ENCODE data around the gene ARMC5.

DNA sequence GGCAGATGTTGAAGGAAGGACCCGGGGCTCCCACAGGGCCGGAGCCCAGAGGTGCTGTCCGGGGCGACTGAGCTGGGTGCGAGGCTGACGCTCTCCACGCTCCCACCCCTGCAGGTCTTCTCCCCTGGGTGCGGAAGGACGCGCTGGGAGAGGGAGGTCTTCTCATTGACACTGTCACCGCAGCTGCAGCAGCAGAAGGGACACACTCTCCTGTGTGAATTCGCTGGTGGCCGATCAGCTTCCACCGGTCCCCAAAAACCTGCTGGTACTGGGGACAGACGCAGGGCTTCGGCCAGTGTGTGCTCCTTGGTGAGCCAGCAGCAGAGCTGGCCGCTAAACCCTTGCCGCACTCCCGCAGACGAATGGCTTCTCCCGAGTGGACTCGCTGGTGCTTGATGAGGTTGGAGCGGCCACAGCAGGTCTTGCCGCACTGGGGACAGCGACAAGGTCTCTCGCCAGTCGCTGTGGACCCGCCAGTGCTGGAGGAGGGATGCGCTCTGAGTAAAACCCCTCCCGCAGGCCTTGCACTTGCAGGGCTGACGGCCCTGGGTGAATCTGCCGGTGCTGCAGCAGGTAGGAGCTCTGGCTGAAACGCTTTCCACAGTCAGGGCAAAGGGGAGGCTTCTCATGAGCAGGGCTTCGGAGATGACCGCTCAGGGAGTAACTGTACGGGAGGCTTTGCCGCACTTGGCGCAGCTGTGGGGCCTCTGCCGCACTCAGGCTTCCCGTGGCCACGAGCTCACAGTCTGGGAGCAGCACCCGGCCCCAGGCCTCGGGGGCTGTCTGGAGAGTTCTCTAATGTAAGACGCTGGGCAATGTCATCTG lies 22.9 kb upstream of the ARMC5 start:
- TF ChIP-seq YY1 (IDR thresholded peaks at IDR 0.05; ENCODE audit: insufficient read depth, insufficient read length) (no peak), ZNF274 (IDR thresholded peaks at IDR 0.05; ENCODE audit: low read depth, low read length) (no peak), SUZ12 (IDR thresholded peaks at IDR 0.05; ENCODE audit: extremely low read depth, insufficient read depth, insufficient read length) (no peak)
